GM12878 (cell line): ENCODE measurements around the gene TAS2R5.

ENCODE experiments used
- CREB1 ChIP-seq: IDR thresholded peaks from 2 replicates; pipeline ENCODE4 v1.6.1; 2012; ENCODE audit warnings: low read depth, mild to moderate bottlenecking, inconsistent platforms
- CTCF ChIP-seq, 3 experiments: IDR thresholded peaks in 2 of 3; conservative IDR thresholded peaks in 1 of 3; 2 replicates each; pipeline ENCODE4 v1.5.1; 2011; ENCODE audit warnings: low read depth in 3 of 3, low read length in 3 of 3, mild to moderate bottlenecking in 3 of 3, control low read depth in 2 of 3, moderate library complexity in 2 of 3, inconsistent platforms in 1 of 3, mixed read lengths in 1 of 3; ENCODE audit not compliant: control insufficient read depth in 2 of 3, insufficient read depth in 1 of 3; ENCODE audit errors: extremely low read depth in 1 of 3
- FOS ChIP-seq: IDR thresholded peaks from 3 replicates; pipeline ENCODE4 v1.6.1; 2011; ENCODE audit warnings: borderline replicate concordance; ENCODE audit not compliant: insufficient read length; ENCODE audit errors: extremely low read depth
- REST ChIP-seq: IDR thresholded peaks from 2 replicates; pipeline ENCODE4 v1.6.1; 2012; ENCODE audit warnings: mild to moderate bottlenecking, low read depth, low read length
- RFX5 ChIP-seq: IDR thresholded peaks from 2 replicates; pipeline ENCODE4 v1.6.1; 2011; ENCODE audit warnings: low read depth, low read length, improper control_type of control experiment
- ZSCAN29 ChIP-seq: fragments of 450-650 bp; IDR thresholded peaks from 2 replicates; pipeline ENCODE4 v1.6.1; 2017; ENCODE audit warnings: mild to moderate bottlenecking, moderate library complexity

- TF ChIP-seq CREB1 (no peak), ZSCAN29 (no peak), REST (no peak), RFX5 (no peak), CTCF (IDR thresholded peaks at IDR 0.05 in 2 of 3, conservative IDR thresholded peaks at IDR 0.05 in 1 of 3; ENCODE audit: control insufficient read depth in 2 of 3, extremely low read depth in 1 of 3, insufficient read depth in 1 of 3, low read depth in 3 of 3, low read length in 3 of 3) (no peak), FOS (no peak)
Observed at GRCh38 chr7:141789917-141790316, at the start of gene TAS2R5.
